ENCODE data around the gene NAALADL2. TPM values are rescaled to one million over a fixed set of nuclear protein-coding genes. Genes with fewer than 3 reads are reported as not detected.

NAALADL2 gene
- total and polyA plus RNA-seq, 2 of the 8 experiments (the other 6 are each of a cell fraction or from before 2014, with no cell fraction given): 0.12 to 0.22 TPM

GRCh38 chr3:175248832-175249231, 389.7 kb downstream of the NAALADL2 start:
- Histone ChIP-seq H2BK20ac (ENCODE audit: low read length) (no peak overlapping the region), H3K23me2 (ENCODE audit: low read depth, low read length) (no peaks in the 10 kb centered on the region), H3K4me1 (replicated peaks in 1 of 4; ENCODE audit: control insufficient read depth in 3 of 4, insufficient read depth in 4 of 4, low read length in 3 of 4) (peaks cover 0 to 5% (median 0%) of the 10 kb centered on the region in 4 experiments; a peak in 1 of 7 replicates), H3K79me2 (ENCODE audit: control insufficient read depth in 1 of 2, insufficient read depth in 2 of 2, low read length in 2 of 2) (no peaks in the 10 kb centered on the region), H2BK12ac (ENCODE audit: low read depth, low read length) (no peak overlapping the region), H3K27ac (ENCODE audit: low read depth, low read length) (no peak overlapping the region), H2AK5ac (ENCODE audit: low read depth, low read length) (no peak overlapping the region), H2AFZ (ENCODE audit: low read length) (no peak overlapping the region), H3K23ac (ENCODE audit: insufficient read length) (no peak overlapping the region), H3K14ac (ENCODE audit: insufficient read length) (no peak overlapping the region), H3K56ac (replicated peaks; ENCODE audit: insufficient read length, low read depth, low read length) (no peak overlapping the region), H3K4ac (replicated peaks; ENCODE audit: insufficient read length, low read depth, low read length) (no peak overlapping the region), H2BK5ac (ENCODE audit: low read depth, low read length) (no peak overlapping the region), H4K5ac (ENCODE audit: insufficient read length, low read depth, low read length) (no peak overlapping the region), H4K20me1 (replicated peaks in 1 of 2; ENCODE audit: control insufficient read depth in 1 of 2, insufficient read depth in 2 of 2, low read length in 2 of 2) (no peaks in the 10 kb centered on the region), H4K91ac (replicated peaks; ENCODE audit: insufficient read length, low read length) (no peak overlapping the region), H3K9ac (replicated peaks in 1 of 4; ENCODE audit: extremely low read depth in 1 of 4, low read depth in 3 of 4, low read length in 3 of 4) (no peak overlapping the region), H3K36me3 (ENCODE audit: control insufficient read depth in 2 of 4, insufficient read depth in 4 of 4, low read length in 3 of 4) (no peaks in the 10 kb centered on the region), H3K27me3 (replicated peaks in 1 of 4; ENCODE audit: control insufficient read depth in 3 of 4, extremely low read depth in 1 of 4, insufficient read depth in 3 of 4, low read length in 3 of 4) (no peaks in the 10 kb centered on the region), H3K4me2 (ENCODE audit: insufficient read depth in 1 of 2, low read depth in 2 of 2, low read length in 2 of 2) (no peak overlapping the region), H4K8ac (ENCODE audit: extremely low read depth, insufficient read depth, low read length) (no peak overlapping the region), H3K4me3 (ENCODE audit: extremely low read depth in 1 of 4, insufficient read depth in 2 of 4, low read depth in 3 of 4, low read length in 4 of 4) (no peak overlapping the region), H3K18ac (ENCODE audit: extremely low read depth, low read length) (no peak overlapping the region), H2BK15ac (ENCODE audit: low read length) (no peak overlapping the region), H3K9me3 (ENCODE audit: insufficient read depth in 2 of 2, low read depth in 1 of 2, low read length in 1 of 2) (no peaks in the 10 kb centered on the region), H2BK120ac (replicated peaks; ENCODE audit: low read depth, low read length) (no peak overlapping the region), H3K79me1 (ENCODE audit: low read depth, low read length) (no peaks in the 10 kb centered on the region)
- POLR2A ChIA-PET (ENCODE audit: partially characterized antibody): no interaction called here
- no peak for TF ChIP-seq EP300 (IDR thresholded peaks at IDR 0.05; ENCODE audit: borderline replicate concordance in 1 of 2, low read depth in 2 of 2, low read length in 2 of 2)
- WGBS, 2 experiments (ENCODE audit: extremely low coverage in 1 of 2, insufficient coverage in 1 of 2, insufficient read length in 1 of 2, insufficient replicate concordance in 2 of 2, low coverage in 1 of 2, low lambda C conversion rate in 2 of 2, missing lambda C conversion rate in 1 of 2): 95 to 100% methylated on average over 1 to 2 of the region's 2 CpGs
- DNase-seq (ENCODE audit: low read depth in 1 of 2, low spot score in 2 of 2): no peak
- CTCF ChIA-PET (ENCODE audit: partially characterized antibody): no interaction called here
- FAIRE-seq: no peak
